ENCODE results near the gene HMGN4.
"Not testable (repeated sequence)": the region's sequence is repeated elsewhere in the genome, so short reads cannot be mapped to it uniquely, and the experiment has no call there.

DNA sequence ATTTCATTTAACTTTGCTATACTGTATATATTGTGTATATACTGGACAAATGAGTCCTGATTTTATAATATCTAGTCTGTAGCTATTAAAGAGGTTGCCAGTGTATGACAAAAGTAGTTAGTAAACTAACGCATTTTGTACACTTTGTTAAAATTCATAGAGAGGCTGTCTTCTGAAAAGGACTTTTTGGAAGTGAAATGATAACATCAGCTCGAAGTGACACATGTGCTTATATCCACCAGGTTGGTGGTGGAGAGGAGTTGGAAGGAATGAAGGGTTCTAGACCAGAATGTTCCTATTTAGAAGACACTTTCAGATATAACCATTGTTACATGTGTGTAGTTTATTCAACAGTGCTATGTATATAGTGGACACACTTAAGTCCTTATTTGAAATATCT, 13.9 kb upstream of the HMGN4 start:
- TF ChIP-seq, protein P1, sequence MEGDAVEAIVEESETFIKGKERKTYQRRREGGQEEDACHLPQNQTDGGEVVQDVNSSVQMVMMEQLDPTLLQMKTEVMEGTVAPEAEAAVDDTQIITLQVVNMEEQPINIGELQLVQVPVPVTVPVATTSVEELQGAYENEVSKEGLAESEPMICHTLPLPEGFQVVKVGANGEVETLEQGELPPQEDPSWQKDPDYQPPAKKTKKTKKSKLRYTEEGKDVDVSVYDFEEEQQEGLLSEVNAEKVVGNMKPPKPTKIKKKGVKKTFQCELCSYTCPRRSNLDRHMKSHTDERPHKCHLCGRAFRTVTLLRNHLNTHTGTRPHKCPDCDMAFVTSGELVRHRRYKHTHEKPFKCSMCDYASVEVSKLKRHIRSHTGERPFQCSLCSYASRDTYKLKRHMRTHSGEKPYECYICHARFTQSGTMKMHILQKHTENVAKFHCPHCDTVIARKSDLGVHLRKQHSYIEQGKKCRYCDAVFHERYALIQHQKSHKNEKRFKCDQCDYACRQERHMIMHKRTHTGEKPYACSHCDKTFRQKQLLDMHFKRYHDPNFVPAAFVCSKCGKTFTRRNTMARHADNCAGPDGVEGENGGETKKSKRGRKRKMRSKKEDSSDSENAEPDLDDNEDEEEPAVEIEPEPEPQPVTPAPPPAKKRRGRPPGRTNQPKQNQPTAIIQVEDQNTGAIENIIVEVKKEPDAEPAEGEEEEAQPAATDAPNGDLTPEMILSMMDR (IDR thresholded peaks at IDR 0.05) = not testable (repeated sequence)
- not testable (repeated sequence) for TF ChIP-seq POLR2A (IDR thresholded peaks at IDR 0.05)
